Measurements from ENCODE around the gene DEFB124.
"Not testable (repeated sequence)": the region's sequence is repeated elsewhere in the genome, so short reads cannot be mapped to it uniquely, and the experiment has no call there.

The DEFB124 gene, protein sequence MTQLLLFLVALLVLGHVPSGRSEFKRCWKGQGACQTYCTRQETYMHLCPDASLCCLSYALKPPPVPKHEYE

DNA sequence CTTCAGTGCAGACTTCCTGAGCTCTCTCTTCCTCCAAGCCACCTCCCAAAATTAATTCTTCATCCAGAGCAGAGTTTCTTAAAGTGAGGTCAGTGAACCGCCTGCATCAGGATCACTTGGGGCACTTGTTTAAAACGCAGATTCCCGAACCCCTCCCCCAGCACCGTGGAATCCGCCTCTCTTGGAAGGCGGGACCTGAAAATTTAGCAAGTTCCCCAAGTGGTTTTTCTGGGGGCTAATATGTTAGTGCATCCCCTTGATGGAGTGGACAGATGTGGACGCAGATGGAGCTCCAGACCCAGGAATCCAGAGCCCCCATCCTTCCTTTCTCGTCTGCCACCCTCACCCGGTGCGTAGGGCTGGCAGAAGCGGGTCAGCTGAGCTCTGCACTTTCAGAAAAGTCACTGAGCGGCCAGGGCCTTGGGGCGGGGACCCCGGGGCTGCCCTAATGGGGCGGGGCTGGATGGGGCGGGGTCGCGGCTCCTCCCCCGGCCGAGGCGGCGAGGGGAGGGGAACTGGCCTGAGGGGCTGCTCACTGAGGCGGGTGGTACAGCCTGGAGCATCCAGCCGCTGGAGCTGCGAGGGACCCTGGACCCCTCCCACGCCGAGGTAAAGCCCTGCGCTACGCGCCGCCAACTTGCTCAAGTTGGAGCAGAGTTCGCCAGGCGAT is at the start of gene DEFB124, which contains the start of gene REM1:
TSS of gene DEFB124 (minus strand) at position 370 of the 670 bp plus-strand sequence. CDS start 2,114 bp downstream, outside the sequence.
TSS of gene REM1 (plus strand) at position 531 of the 670 bp plus-strand sequence. CDS start 1,158 bp downstream, outside the sequence.
- no peak for DNase-seq

DNA sequence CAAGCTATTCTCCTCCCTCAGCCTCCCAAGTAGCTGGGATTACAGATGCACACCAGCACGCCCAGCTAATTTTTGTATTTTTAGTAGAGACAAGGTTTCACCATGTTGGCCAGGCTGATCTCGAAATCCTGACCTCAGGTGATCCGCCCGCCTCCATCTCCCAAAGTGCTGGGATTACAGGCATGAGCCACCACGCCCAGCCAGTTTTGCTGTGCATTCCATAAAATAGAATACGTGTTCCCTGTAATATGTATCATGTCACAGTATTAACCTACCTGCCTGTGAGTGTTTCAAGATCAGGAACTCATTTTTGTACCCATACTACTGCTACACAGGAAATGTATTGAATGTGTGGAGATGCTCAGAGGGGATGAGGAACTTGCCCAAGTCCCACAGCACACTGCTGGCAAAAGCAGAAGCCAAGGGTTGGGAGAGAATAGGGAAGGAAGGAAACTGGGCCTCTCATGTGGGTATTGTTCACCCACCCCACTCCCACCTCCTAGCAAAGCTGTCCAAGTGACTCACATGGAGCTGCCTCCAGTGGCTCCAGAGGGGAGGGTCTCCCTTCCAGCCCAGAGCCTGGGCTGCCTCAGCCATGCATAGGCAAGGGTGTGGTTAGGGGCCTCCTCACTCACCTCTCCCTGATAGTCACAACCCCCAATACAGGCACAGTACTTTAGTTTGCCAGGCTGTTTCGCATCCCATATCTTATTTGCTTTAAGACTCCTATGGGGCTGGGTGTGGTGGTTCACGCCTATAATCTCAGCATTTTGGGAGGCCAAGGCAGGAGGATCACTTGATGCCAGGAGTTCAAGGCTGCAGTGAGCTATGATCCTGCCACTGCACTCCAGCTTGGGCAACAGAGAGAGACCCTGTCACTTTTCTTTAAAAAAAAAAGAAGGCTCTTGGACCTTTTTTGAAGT is 48.7 kb upstream of the DEFB124 start:
- no peak for DNase-seq

DNA sequence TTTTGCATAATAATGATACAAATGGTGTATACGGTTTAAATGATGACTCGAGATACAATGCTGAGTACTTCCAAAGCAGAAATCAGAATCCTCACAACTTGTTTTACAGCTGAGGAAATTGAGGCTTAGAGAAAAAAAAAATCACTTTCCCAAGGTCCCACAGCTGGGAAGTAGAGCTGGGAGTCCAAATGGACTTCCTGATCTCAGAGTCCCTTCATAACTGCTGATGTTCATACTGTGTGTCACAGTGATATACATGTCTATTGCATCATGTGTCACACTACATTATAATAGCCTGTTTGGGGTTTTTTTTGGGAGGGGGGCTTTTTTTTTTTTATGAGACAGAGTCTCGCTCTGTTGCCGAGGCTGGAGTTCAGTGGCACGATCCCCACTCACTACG is 47.8 kb upstream of the DEFB124 start:
- DNase-seq = no peak

DNA sequence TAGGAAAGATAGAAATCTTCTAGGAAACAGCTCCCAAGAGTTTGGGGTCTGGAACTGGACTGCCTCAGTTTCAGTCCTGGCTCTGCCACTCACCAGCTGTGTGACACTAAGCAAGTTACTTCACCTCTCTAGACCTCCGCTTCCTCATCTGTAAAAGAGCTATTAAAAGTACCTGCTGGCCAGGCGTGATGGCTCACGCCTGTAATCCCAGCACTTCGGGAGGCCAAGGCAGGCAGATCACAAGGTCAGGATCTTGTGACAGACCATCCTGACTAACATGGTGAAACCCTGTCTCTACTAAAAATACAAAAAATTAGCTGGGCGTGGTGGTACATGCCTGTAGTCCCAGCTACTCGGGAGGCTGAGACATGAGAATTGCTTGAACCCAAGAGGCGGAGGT is 46.3 kb upstream of the DEFB124 start:
- not testable (repeated sequence) for DNase-seq

DNA sequence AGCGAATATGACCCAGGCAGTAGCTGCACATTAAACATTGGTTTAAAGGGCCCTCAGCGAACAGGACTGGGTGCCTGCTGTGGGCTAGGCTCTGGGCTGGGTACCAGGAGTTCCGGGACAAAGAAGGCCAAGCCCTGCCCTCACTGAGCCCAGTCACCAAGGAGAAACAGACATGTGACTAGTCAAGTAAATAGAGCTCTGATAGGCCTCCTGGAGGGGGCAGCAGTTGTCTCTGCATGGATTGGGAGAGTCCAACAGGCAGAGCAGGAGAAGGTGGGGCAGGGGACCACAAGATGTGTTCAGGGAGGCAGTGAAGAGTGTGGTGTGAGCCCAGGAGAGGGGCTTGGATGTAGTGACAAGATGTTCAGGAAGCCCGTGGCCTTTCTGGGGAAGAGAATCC is 42.4 kb upstream of the DEFB124 start:
- no peak for DNase-seq

DNA sequence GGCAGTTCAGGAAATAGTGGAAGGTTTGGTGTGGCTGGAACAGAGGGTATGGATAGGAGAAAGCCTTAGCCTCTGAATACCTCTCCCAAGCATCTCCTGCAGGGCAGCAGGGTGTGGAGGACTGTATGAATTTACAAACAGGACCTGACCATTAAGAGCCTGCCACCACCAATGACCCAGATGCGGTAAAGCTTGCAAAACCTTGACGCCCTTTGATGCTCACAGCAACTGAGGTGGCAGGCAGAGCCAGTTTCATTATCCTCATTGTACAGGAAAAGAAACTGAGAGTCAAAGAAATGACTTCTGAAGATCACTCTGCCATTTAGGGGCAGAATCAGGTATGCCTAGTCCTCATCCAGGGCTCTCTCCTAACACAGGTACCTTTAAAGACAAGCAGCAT is 41.7 kb upstream of the DEFB124 start:
- DNase-seq = no peak

DNA sequence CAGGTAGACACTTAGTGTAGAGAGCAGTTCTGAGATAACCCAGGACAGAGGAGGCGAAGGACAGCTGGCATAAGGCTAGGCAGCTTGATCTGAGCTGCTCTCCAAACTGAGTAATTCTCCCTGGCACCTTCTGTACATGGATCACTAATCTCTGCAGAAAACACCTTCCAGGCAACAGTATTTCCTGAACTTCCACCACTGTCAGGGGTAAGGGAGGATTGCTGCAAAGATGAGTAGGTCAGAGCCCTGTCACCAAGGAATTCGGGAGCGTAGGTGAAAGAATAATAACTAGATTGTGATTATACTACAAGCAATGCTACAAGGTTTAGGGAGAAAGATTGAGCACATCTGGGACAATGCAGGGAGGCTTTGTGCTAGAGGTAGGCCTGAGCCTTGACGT is 41.2 kb upstream of the DEFB124 start:
- DNase-seq = no peak

DNA sequence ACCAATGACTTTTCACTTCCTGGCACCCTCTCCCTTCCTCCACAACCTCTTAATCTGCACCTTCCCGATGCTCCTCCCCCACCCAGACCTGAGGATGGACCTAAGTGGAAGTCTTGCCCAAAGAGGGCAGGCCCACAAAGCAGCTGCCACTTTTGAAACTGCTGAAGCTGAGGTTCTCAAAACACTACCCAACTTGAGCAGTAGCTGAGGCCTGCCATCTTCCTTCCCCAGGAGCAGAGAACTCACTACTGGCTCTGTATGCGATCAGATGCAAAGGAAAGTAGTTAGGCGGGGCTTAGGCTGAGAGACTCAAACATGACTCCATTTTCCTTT is 40.8 kb upstream of the DEFB124 start:
- DNase-seq = no peak

DNA sequence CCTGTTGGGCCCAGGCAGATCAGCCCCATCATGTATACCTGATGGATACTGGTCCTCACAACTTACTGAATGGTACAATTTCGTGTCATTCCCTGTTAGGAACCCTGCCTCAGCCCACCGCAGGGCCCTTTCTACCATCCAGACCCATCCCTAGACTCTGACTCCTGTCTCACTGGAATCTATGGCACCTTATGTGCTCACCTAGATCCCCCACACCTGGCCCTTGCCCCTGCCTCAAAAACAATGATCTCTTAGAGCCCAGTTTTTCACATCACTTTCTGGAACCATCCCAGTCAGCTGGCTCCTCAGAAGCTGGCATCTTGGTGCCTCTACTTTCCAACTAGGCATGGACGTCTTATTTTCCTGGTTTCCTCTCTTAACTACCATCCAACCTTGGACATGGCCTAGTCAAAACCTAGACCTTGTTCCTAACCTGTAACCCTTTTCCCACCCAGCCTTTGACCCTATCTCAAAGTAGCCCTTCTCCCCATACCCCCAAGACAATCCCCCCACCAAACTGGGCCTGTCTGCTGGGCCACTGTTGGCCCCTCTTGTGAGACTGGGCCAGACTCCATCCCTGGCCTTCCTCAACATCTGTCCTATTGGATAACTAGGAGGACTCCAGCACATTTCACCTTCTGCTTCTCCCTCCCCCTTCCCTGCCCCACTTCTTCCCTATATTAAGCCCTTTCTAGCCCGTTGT is 40.3 kb upstream of the DEFB124 start:
- DNase-seq = no peak

DNA sequence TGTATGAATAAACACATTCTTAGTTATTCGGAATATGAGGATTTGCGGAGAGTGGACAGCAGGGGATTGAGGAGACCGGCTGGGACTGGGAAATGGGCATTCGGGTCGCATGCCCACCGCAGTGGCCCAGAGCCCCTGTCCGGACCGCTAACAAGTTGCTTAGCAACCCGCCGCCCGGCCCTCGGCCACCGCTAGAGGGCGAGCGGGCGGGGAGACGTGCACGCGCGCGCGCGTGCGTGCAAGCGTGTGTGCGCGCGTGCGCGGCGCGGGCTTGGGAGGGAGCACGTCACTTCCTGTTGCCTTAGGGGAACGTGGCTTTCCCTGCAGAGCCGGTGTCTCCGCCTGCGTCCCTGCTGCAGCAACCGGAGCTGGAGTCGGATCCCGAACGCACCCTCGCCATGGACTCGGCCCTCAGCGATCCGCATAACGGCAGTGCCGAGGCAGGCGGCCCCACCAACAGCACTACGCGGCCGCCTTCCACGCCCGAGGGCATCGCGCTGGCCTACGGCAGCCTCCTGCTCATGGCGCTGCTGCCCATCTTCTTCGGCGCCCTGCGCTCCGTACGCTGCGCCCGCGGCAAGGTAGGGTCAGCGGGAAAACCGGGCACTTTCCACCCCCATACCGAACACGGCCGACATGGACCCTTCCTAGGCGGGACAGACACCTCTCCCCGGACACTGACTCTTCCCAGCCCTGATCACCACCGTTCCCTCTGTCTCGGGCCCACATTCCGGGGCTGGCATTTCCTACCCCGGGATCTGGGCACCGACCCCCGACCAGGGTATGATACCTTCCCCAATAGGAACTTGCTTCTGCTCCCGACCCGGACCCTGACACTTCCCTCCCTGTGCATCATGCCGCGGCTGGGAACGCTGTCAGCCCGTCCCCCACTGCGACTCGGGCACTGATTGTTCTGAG is 39.5 kb upstream of the DEFB124 start, which contains the start of gene HM13:
TSS of gene HM13 (plus strand) at position 289 of the 918 bp plus-strand sequence. CDS start at position 399, 110 bp downstream.
- DNase-seq = peak; percentile 95

DNA sequence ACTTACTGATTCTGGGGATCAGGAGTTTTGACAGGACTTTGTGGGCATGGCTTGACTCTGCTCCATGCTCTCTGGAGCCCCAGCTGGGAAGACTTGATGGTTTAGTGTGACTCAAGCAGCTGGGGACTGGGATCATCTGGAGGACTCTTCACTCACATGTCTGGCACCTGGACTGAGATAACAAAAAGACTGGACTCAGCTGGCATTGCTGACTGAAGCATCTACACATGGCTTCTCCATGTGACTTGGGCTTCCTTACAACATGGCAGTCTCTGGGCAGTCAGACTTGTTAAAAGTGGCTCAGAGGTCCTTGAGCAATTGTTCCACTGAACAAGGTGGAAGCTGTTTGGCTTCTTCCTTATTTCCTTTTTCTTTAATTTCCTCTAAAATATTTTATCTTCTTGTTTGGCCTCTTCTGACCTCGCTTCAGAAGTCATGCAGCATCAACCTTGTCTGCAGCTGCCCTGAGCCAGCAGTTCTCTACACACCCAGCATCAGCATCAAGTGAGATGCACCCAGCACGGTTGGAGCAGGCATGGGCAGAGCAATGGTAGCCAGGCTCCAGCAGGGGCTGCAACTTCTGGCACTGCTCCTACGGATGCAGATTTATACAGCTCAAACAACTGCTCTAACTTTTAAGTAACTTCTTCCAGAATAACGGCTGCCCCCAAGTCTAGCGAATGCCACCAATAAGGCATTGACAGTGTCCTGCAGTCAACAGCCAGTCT is 33.8 kb upstream of the DEFB124 start:
- no peak for DNase-seq

DNA sequence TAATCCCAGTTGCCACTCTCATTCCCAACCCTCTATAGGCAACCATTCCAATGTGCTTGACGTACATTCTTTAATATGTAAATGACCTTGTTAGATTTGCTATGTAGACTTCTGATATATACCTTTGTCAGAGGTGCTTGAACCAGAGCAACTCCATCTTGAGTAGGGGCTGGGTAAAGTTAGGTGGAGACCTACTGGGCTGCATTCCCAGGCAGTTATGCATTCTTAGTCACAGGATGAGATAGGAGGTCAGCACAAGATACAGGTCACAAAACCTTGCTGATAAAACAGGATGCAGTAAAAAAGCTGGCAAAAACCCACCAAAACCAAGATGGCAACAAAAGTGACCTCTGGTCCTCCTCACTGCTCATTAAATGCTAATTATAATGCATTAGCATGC is 31.0 kb upstream of the DEFB124 start:
- DNase-seq = no peak

DNA sequence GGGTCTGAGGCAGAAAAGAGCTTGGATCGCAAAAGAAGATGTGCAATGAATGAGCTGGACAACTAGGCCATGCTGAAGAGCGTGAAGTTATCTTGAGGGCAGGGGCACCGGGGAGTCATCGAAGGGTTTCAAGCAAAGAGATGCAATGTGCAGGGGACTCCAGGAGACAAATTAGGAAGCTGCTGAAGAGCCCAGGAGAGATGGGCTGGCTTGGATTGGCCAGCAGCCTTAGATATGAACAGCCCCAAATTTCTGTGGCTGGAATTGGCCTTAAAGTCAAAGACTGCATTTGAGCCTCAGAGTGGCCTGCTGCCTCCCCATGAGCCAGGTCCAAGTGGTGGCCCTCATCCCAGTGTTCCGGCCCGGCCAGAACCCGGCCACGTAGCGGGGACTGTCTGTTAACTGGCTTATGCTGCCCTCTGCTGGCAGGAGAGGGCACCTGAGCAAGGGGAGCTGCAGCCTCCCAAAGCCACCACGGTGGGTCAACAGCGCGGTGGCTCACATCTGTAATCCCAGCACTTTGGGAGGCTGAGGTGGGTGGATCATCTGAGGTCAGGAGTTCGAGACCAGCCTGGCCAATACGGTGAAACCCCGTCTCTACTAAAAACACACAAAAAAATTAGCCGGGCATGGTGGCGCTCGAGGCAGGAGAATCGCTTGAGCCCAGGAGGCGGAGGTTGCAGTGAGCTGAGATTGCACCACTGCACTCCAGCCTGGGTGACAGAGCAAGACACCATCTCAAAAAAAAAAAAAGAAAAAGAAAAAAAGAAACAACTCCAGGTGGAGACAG is 28.2 kb upstream of the DEFB124 start:
- DNase-seq = peak; percentile 45

DNA sequence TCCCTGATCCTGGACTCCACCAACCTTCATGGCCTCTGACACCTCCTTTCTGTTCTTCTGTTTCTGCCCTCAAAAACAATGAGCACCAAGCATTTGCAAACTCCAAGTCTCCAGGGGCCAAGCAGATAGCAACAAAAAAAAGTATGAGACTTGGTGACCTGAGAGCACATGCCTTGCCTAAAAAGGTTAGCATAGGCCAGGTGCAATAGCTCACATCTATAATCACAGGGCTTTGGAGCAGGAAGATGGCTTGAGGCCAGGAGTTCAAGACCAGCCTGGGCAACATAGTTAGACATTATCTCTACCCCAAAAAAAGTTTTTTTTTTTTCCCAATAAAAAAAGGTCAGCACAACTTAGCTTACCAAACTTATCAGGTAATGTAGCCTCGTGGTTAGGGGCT is 25.6 kb upstream of the DEFB124 start:
- DNase-seq = no peak

DNA sequence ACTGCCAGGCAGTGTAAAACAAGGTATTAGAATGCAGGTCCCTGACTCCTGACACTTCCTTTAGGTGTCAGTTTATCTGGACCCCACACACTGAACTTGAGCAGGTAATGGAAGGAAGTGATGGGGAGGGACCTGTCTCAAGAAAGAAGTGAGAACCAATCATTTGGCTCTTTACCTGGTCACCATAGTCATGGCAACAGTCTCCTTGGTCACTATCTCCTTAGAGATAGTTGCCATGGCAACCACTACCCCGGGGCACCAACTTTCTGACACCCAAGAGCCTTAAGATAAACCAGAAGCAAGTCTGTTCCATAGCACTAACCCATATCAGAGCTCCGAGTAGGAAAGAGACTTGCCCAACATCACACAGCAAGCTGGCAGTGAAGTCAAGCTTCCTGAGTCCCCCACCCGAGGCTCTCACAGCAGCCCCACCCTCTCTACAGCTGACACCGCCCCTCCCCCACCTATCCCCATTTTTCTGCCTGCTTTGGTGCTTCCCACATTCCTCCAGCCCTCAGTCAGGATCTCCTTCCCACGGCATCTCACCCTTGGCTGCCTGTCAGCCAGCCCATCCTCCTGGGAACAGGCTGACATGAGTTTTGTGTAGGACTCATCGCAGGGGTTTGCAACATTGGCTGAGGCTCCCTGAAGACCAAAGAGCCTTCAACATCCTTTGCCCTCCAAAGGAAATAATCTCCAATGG is 23.1 kb upstream of the DEFB124 start:
- DNase-seq = no peak

DNA sequence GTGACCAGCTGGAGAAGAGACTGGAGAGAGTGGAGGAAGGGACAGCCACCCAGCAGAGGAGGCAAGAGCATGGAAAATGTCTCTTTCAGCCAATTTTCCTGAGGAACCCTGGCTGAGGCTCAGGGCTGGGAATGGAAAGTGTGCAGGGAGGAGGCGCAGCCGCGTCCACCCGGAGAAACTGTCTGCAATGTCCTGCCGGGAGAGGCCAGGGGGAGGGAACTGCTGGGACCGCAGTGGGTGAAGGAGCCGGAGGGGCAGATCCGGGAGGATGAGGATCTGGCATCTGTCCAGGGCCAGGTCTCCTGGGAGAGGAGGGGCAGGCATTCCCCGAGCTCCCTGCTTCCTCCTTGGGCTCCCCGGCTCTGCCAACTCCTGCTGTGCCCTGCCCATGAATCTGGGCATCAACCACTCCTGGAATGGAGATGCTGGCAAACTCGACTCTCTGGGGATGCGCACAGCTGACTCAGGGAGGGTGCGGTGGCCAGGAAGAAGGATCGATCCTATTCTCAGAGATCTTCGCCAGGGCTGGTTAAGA is 21.9 kb upstream of the DEFB124 start:
- no peak for DNase-seq

DNA sequence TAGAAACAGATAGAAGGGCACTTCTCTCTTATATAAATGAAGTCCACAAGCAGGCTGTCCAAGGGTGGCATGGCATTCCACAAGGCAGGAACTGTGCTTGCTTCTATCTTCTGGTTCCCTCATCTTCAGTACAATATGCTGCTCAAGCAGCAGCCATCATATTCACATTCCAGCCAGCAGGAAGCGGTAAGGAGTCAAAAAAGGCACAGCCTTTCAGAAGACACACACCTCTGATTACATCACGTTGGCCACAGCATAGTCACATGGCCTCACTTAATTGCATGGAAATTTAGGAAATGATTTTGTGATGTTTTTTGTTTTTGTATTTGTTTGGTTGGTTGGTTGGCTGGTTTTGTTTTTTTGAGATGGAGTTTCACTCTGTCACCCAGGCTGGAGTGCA is 19.2 kb upstream of the DEFB124 start:
- no peak for DNase-seq

DNA sequence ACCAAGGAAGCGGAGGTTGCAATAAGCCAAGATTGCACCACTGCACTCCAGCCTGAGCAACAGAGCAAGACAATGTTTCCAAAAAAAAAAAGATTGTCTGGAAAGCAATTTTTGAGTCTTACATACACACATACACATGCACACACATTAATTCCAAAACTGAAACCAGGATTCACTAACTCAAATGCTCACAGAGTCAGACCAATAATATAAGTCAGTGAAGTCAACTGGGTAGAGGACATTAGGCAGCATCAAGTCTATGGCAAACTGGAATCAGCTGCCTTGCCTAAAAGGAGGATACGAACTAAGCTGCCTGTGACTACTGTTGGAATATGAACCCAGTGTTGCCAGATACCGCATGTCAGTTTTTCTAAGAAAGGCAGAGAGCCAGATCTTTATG is 15.8 kb upstream of the DEFB124 start:
- DNase-seq = no peak

DNA sequence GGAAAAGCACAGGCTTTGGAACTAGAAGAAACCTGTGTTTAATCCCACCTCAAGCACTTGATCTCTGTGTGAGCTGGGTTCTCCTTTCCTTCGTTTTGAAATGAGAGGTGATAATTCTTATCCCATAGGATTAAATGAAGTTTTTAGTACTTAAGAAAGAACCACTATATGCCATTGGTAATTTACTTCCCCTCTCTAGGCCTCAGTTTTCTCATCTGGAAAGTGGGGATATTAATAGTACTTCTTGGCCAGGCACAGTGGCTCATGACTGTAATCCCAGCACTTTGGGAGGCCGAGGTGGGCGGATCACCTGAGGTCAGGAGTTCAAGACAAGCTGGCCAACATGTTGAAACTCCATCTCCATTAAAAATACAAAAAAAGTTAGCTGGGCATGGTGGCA is 14.2 kb upstream of the DEFB124 start:
- DNase-seq = no peak

DNA sequence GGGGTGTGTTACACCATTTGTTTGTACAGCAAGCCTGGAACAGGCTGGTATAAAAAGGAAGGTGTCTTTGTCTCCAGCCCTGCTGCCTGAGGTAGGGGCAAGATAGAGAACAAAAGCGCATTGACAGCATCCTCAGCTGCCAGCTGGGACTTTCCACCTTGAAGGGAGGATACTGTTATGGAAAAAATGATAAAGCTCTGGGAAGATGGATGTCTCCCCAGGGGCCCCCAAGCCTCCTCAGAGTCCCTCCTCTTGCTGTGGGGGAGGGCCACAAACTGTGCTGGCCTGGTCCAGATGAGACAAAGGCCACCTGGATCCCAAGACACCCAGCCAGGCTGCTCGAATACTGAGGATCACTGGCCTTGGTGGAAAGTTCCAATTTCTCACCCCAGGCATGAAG is 13.2 kb upstream of the DEFB124 start:
- DNase-seq = no peak

Measured in NCI-H774 (cell line).